ENCODE measurements around the gene ANGPT4.
"Not testable (repeated sequence)": the region's sequence is repeated elsewhere in the genome, so short reads cannot be mapped to it uniquely, and the experiment has no call there.

The ANGPT4 gene

GRCh38 chr20:830011-830521 is 86.1 kb downstream of the ANGPT4 start:
- Mint-ChIP-seq H3K9me3 (no peaks in the 10 kb centered on the region), H3K27ac (ENCODE audit: low read depth) (no peak overlapping the region), H3K27me3 (no peaks in the 10 kb centered on the region), H3K4me1 (peaks cover 16% of the 10 kb centered on the region), H3K36me3 (ENCODE audit: insufficient read depth) (peaks cover 10% of the 10 kb centered on the region), H3K4me3 (no peak overlapping the region)
- ATAC-seq (replicated peaks; ENCODE audit: extremely low read depth, poor library complexity, severe bottlenecking) (no peak), DNase-seq (ENCODE audit: low spot score in 2 of 2) (no peak)

- no peaks in the 10 kb centered on the region for H3K27me3 Mint-ChIP-seq
- no peak overlapping the region for H3K27ac Mint-ChIP-seq (ENCODE audit: low read depth)
- peaks cover 11% of the 10 kb centered on the region for H3K4me1 Mint-ChIP-seq
- H3K36me3 Mint-ChIP-seq (ENCODE audit: insufficient read depth) = peaks cover 9% of the 10 kb centered on the region
- no peaks in the 10 kb centered on the region for H3K9me3 Mint-ChIP-seq
- no peak for DNase-seq (ENCODE audit: low spot score in 2 of 2)
- ATAC-seq (replicated peaks; ENCODE audit: extremely low read depth, poor library complexity, severe bottlenecking) = no peak
- H3K4me3 Mint-ChIP-seq = no peak overlapping the region
Observed at GRCh38 chr20:829551-829950, 86.6 kb downstream of the ANGPT4 start.

GRCh38 chr20:828987-829386 is 87.1 kb downstream of the ANGPT4 start:
- DNase-seq (ENCODE audit: low spot score in 2 of 2) = peak in 1 of 2 donors; percentile 12
- no peak overlapping the region for H3K27ac Mint-ChIP-seq (ENCODE audit: low read depth)

GRCh38 chr20:827981-828380 is 88.2 kb downstream of the ANGPT4 start:
- not testable (repeated sequence) for ATAC-seq (replicated peaks; ENCODE audit: extremely low read depth, poor library complexity, severe bottlenecking); H3K4me3 Mint-ChIP-seq; H3K27ac Mint-ChIP-seq (ENCODE audit: low read depth); DNase-seq (ENCODE audit: low spot score in 2 of 2); H3K27me3 Mint-ChIP-seq; H3K9me3 Mint-ChIP-seq; H3K36me3 Mint-ChIP-seq (ENCODE audit: insufficient read depth); H3K4me1 Mint-ChIP-seq

More at GRCh38 chr20:828987-829386, 87.1 kb downstream of the ANGPT4 start:
- no peaks in the 10 kb centered on the region for H3K9me3 Mint-ChIP-seq
- H3K4me3 Mint-ChIP-seq = no peak overlapping the region
- no peaks in the 10 kb centered on the region for H3K27me3 Mint-ChIP-seq
- peaks cover 8% of the 10 kb centered on the region for H3K36me3 Mint-ChIP-seq (ENCODE audit: insufficient read depth)
- no peak for ATAC-seq (replicated peaks; ENCODE audit: extremely low read depth, poor library complexity, severe bottlenecking)
- H3K4me1 Mint-ChIP-seq = peaks cover 6% of the 10 kb centered on the region

- no peak overlapping the region for H3K4me3 Mint-ChIP-seq
- no peak overlapping the region for H3K27ac Mint-ChIP-seq (ENCODE audit: low read depth)
- no peaks in the 10 kb centered on the region for H3K27me3 Mint-ChIP-seq
- ATAC-seq (replicated peaks; ENCODE audit: extremely low read depth, poor library complexity, severe bottlenecking) = no peak
- no peaks in the 10 kb centered on the region for H3K4me1 Mint-ChIP-seq
- DNase-seq (ENCODE audit: low spot score in 2 of 2) = peak in 1 of 2 donors; percentile 7
- no peaks in the 10 kb centered on the region for H3K36me3 Mint-ChIP-seq (ENCODE audit: insufficient read depth)
- H3K9me3 Mint-ChIP-seq = no peaks in the 10 kb centered on the region
Observed at GRCh38 chr20:826695-827323, 89.3 kb downstream of the ANGPT4 start.

GRCh38 chr20:825710-826421 is 90.3 kb downstream of the ANGPT4 start:
- no peaks in the 10 kb centered on the region for H3K27me3 Mint-ChIP-seq
- ATAC-seq (replicated peaks; ENCODE audit: extremely low read depth, poor library complexity, severe bottlenecking) = no peak
- no peak for DNase-seq (ENCODE audit: low spot score in 2 of 2)
- H3K4me3 Mint-ChIP-seq = no peak overlapping the region
- H3K36me3 Mint-ChIP-seq (ENCODE audit: insufficient read depth) = no peaks in the 10 kb centered on the region
- H3K4me1 Mint-ChIP-seq = no peaks in the 10 kb centered on the region
- H3K9me3 Mint-ChIP-seq = no peaks in the 10 kb centered on the region
- no peak overlapping the region for H3K27ac Mint-ChIP-seq (ENCODE audit: low read depth)

GRCh38 chr20:824916-825315 is 91.2 kb downstream of the ANGPT4 start:
- ATAC-seq (replicated peaks; ENCODE audit: extremely low read depth, poor library complexity, severe bottlenecking) = no peak
- H3K4me3 Mint-ChIP-seq = no peak overlapping the region
- peaks cover 4% of the 10 kb centered on the region for H3K36me3 Mint-ChIP-seq (ENCODE audit: insufficient read depth)
- H3K4me1 Mint-ChIP-seq = no peaks in the 10 kb centered on the region
- DNase-seq (ENCODE audit: low spot score in 2 of 2) = peak in 1 of 2 donors; percentile 3
- no peak overlapping the region for H3K27ac Mint-ChIP-seq (ENCODE audit: low read depth)
- H3K27me3 Mint-ChIP-seq = no peaks in the 10 kb centered on the region
- H3K9me3 Mint-ChIP-seq = no peaks in the 10 kb centered on the region

- DNase-seq (ENCODE audit: low spot score in 2 of 2) (no peak), ATAC-seq (replicated peaks; ENCODE audit: extremely low read depth, poor library complexity, severe bottlenecking) (no peak)
- Mint-ChIP-seq H3K27ac (ENCODE audit: low read depth) (no peak overlapping the region), H3K27me3 (no peaks in the 10 kb centered on the region), H3K36me3 (ENCODE audit: insufficient read depth) (peaks cover 8% of the 10 kb centered on the region), H3K4me3 (no peak overlapping the region), H3K4me1 (no peaks in the 10 kb centered on the region), H3K9me3 (no peaks in the 10 kb centered on the region)
Observed at GRCh38 chr20:824490-824889, 91.6 kb downstream of the ANGPT4 start.

GRCh38 chr20:823574-823902 is 92.6 kb downstream of the ANGPT4 start:
- no peaks in the 10 kb centered on the region for H3K4me1 Mint-ChIP-seq
- no peaks in the 10 kb centered on the region for H3K27me3 Mint-ChIP-seq
- DNase-seq (ENCODE audit: low spot score in 2 of 2) = peak in 1 of 2 donors; percentile 4
- no peak overlapping the region for H3K27ac Mint-ChIP-seq (ENCODE audit: low read depth)
- no peaks in the 10 kb centered on the region for H3K9me3 Mint-ChIP-seq
- no peak for ATAC-seq (replicated peaks; ENCODE audit: extremely low read depth, poor library complexity, severe bottlenecking)
- H3K4me3 Mint-ChIP-seq = no peak overlapping the region
- H3K36me3 Mint-ChIP-seq (ENCODE audit: insufficient read depth) = peaks cover 14% of the 10 kb centered on the region

GRCh38 chr20:822651-823573 is 93.2 kb downstream of the ANGPT4 start:
- H3K27ac Mint-ChIP-seq (ENCODE audit: low read depth) = no peak overlapping the region
- no peaks in the 10 kb centered on the region for H3K4me1 Mint-ChIP-seq
- no peak overlapping the region for H3K4me3 Mint-ChIP-seq
- no peak for DNase-seq (ENCODE audit: low spot score in 2 of 2)
- peaks cover 14% of the 10 kb centered on the region for H3K36me3 Mint-ChIP-seq (ENCODE audit: insufficient read depth)
- H3K27me3 Mint-ChIP-seq = no peaks in the 10 kb centered on the region
- no peak for ATAC-seq (replicated peaks; ENCODE audit: extremely low read depth, poor library complexity, severe bottlenecking)
- no peaks in the 10 kb centered on the region for H3K9me3 Mint-ChIP-seq

GRCh38 chr20:821731-822065 is 94.4 kb downstream of the ANGPT4 start:
- Mint-ChIP-seq H3K4me3 (no peak overlapping the region), H3K9me3 (no peaks in the 10 kb centered on the region), H3K27ac (ENCODE audit: low read depth) (no peak overlapping the region), H3K36me3 (ENCODE audit: insufficient read depth) (peaks cover 16% of the 10 kb centered on the region), H3K4me1 (no peaks in the 10 kb centered on the region), H3K27me3 (no peaks in the 10 kb centered on the region)
- DNase-seq (ENCODE audit: low spot score in 2 of 2) (no peak), ATAC-seq (replicated peaks; ENCODE audit: extremely low read depth, poor library complexity, severe bottlenecking) (no peak)

GRCh38 chr20:821046-821730 is 94.9 kb downstream of the ANGPT4 start:
- Mint-ChIP-seq H3K9me3 (no peaks in the 10 kb centered on the region), H3K27me3 (peaks cover 3% of the 10 kb centered on the region), H3K4me1 (peaks cover 1% of the 10 kb centered on the region), H3K27ac (ENCODE audit: low read depth) (no peak overlapping the region), H3K36me3 (ENCODE audit: insufficient read depth) (peaks cover 16% of the 10 kb centered on the region), H3K4me3 (no peak overlapping the region)
- DNase-seq (ENCODE audit: low spot score in 2 of 2) (no peak), ATAC-seq (replicated peaks; ENCODE audit: extremely low read depth, poor library complexity, severe bottlenecking) (no peak)

Measured in central memory CD8-positive, alpha-beta T cell (primary cell).